Muscle of back (tissue), 11 donors: ENCODE results near the gene GBX2. TPM values are rescaled to one million over a fixed set of nuclear protein-coding genes. Genes with fewer than 3 reads are reported as not detected.

ENCODE experiments used
- DNase-seq, 3 donors: peaks; one replicate each; pipeline versions ENCODE4 v3.0.0 to v3.0.0-alpha.2; 2013
- polyA plus RNA-seq, 10 donors: library from polyadenylated mRNA; unstranded; fragments of 120-200 nt; gene quantifications; one replicate each; pipeline ENCODE4 v1.2.1, GENCODE V29; 2013; ENCODE audit not compliant: insufficient read length in 10 of 10

Gene GBX2
- polyA plus RNA-seq, 10 donors, result 0.16 to 0.25 TPM; not detected in 8

- no peak for DNase-seq
These were observed 16.5 kb upstream of the GBX2 start for GRCh38 chr2:236184701-236185100.

GRCh38 chr2:236180831-236181453, 12.8 kb upstream of the GBX2 start:
- peak in 2 of 3 donors; percentile 40 to 67 for DNase-seq

GRCh38 chr2:236180076-236180816, 12.1 kb upstream of the GBX2 start:
- peak in 2 of 3 donors; percentile 43 to 57 for DNase-seq

- DNase-seq, result no peak
These were observed 11.3 kb upstream of the GBX2 start for GRCh38 chr2:236179236-236180075.

- peak in 1 of 3 donors; percentile 38 for DNase-seq
These were observed 10.7 kb upstream of the GBX2 start for GRCh38 chr2:236178890-236179235.

- peak in 2 of 3 donors; percentile 55 to 76 for DNase-seq
These were observed 10.0 kb upstream of the GBX2 start for GRCh38 chr2:236177967-236178889.

- DNase-seq, result peak in 1 of 3 donors; percentile 55
These were observed 9.4 kb upstream of the GBX2 start for GRCh38 chr2:236177604-236177966.

- DNase-seq, result peak in 1 of 3 donors; percentile 5
These were observed 8.8 kb upstream of the GBX2 start for GRCh38 chr2:236176951-236177350.

- peak in 1 of 3 donors; percentile 31 for DNase-seq
These were observed 8.2 kb upstream of the GBX2 start for GRCh38 chr2:236176417-236176816.

GRCh38 chr2:236175548-236176150, 7.5 kb upstream of the GBX2 start:
- DNase-seq, result no peak

GRCh38 chr2:236173729-236174607, 5.8 kb upstream of the GBX2 start:
- no peak for DNase-seq

GRCh38 chr2:236173036-236173728, 5.0 kb upstream of the GBX2 start:
- peak in 1 of 3 donors; percentile 9 for DNase-seq

- DNase-seq, result peak in 1 of 3 donors; percentile 18
These were observed 4.3 kb upstream of the GBX2 start for GRCh38 chr2:236172255-236173035.

- DNase-seq, result peak in 1 of 3 donors; percentile 43
These were observed 3.6 kb upstream of the GBX2 start for GRCh38 chr2:236171680-236172254.

- no peak for DNase-seq
These were observed 3.0 kb upstream of the GBX2 start for GRCh38 chr2:236171181-236171679.

- DNase-seq, result peak in 1 of 3 donors; percentile 30
These were observed 2.5 kb upstream of the GBX2 start for GRCh38 chr2:236170590-236171165.
